Measurements from ENCODE around the gene KCNN2. TPM values are rescaled to one million over a fixed set of nuclear protein-coding genes. Genes with fewer than 3 reads are reported as not detected.
"Not testable (repeated sequence)": the region's sequence is repeated elsewhere in the genome, so short reads cannot be mapped to it uniquely, and the experiment has no call there.

KCNN2 gene
- total RNA-seq, 1 experiment from 2014 or later, result not detected

- Histone ChIP-seq H4K20me1 (ENCODE audit: insufficient read depth) (0 out of 2 replicates have a peak, but pooled peaks cover 3% of the 10 kb centered on the region), H2AFZ (no peak overlapping the region), H3K9me2 (ENCODE audit: insufficient read depth) (no peaks in the 10 kb centered on the region), H3K9me3 (ENCODE audit: insufficient read depth, low read depth) (no peaks in the 10 kb centered on the region), H3K4me1 (replicated peaks; ENCODE audit: insufficient read depth) (no peaks in the 10 kb centered on the region), H3K36me3 (ENCODE audit: low read depth) (no peaks in the 10 kb centered on the region), H3K27ac (no peak overlapping the region), H3K79me2 (ENCODE audit: low read depth) (no peaks in the 10 kb centered on the region), H3F3A (ENCODE audit: insufficient read depth, low read depth) (no peaks in the 10 kb centered on the region), H3K4me3 (no peak overlapping the region), H3K4me2 (no peak overlapping the region), H3K27me3 (ENCODE audit: insufficient read depth, low read depth) (no peaks in the 10 kb centered on the region)
- no TSS peak for BruUV-seq (replicated peaks)
- intact Hi-C loops (cut with micrococcal nuclease; ENCODE audit: unreplicated experiment), result no loop called here
- no peak for TF ChIP-seq EZH2 (IDR thresholded peaks at IDR 0.05; ENCODE audit: low read depth)
- TF ChIP-seq, protein P1, sequence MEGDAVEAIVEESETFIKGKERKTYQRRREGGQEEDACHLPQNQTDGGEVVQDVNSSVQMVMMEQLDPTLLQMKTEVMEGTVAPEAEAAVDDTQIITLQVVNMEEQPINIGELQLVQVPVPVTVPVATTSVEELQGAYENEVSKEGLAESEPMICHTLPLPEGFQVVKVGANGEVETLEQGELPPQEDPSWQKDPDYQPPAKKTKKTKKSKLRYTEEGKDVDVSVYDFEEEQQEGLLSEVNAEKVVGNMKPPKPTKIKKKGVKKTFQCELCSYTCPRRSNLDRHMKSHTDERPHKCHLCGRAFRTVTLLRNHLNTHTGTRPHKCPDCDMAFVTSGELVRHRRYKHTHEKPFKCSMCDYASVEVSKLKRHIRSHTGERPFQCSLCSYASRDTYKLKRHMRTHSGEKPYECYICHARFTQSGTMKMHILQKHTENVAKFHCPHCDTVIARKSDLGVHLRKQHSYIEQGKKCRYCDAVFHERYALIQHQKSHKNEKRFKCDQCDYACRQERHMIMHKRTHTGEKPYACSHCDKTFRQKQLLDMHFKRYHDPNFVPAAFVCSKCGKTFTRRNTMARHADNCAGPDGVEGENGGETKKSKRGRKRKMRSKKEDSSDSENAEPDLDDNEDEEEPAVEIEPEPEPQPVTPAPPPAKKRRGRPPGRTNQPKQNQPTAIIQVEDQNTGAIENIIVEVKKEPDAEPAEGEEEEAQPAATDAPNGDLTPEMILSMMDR (conservative IDR thresholded peaks at IDR 0.05), result no peak
- CTCF ChIA-PET, result interaction anchor here (0.6 kb wide), 1 partner anchor 131 kb away, joined by 4 read pairs; no protein-coding TSS in a partner anchor
- DNase-seq, result no peak
- POLR2A ChIA-PET (ENCODE audit: unreplicated experiment), result no interaction called here
Observed at GRCh38 chr5:114419959-114420358, 58.1 kb downstream of the KCNN2 start.

- ChIA-PET POLR2A (ENCODE audit: unreplicated experiment) (no interaction called here), CTCF (no interaction called here)
- intact Hi-C loops (cut with micrococcal nuclease; ENCODE audit: unreplicated experiment), result no loop called here
- no peak overlapping the region for H3K4me2 ChIP-seq
- no peaks in the 10 kb centered on the region for H3K36me3 ChIP-seq (ENCODE audit: low read depth)
- no peaks in the 10 kb centered on the region for H3K9me3 ChIP-seq (ENCODE audit: insufficient read depth, low read depth)
- no peaks in the 10 kb centered on the region for H3K27me3 ChIP-seq (ENCODE audit: insufficient read depth, low read depth)
- no peaks in the 10 kb centered on the region for H3K79me2 ChIP-seq (ENCODE audit: low read depth)
- no peak overlapping the region for H3K4me3 ChIP-seq
- no TSS peak for BruUV-seq (replicated peaks)
- H3K9me2 ChIP-seq (ENCODE audit: insufficient read depth), result no peaks in the 10 kb centered on the region
- H3K27ac ChIP-seq, result no peak overlapping the region
- no peak for DNase-seq
- no peaks in the 10 kb centered on the region for H3F3A ChIP-seq (ENCODE audit: insufficient read depth, low read depth)
- no peaks in the 10 kb centered on the region for H4K20me1 ChIP-seq (ENCODE audit: insufficient read depth)
- TF ChIP-seq, protein P1 (conservative IDR thresholded peaks at IDR 0.05), result no peak
- TF ChIP-seq EZH2 (IDR thresholded peaks at IDR 0.05; ENCODE audit: low read depth), result no peak
- no peaks in the 10 kb centered on the region for H3K4me1 ChIP-seq (replicated peaks; ENCODE audit: insufficient read depth)
- no peak overlapping the region for H2AFZ ChIP-seq
Observed at GRCh38 chr5:114427204-114427603, 65.3 kb downstream of the KCNN2 start.

DNA sequence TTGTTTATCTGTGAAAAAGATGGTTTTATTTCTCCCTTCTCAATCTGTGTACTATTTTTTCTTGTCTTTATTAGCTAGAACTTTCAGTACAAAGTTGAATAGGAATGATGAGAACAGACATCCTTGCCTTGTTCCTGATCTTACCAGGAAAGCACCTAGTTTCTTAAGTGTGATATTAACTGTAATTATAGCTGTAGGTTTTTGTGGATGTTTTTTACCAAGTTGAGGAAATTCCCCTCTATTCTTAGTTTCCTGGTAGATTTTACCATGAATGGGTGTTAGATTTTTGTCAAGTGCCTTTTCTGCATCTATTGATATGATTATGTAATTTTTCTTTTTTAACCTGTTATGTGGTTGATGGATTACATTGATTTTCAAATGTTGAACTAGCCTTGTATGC, 68.7 kb downstream of the KCNN2 start:
- Histone ChIP-seq H3K27me3 (ENCODE audit: insufficient read depth, low read depth) (no peaks in the 10 kb centered on the region), H4K20me1 (ENCODE audit: insufficient read depth) (no peaks in the 10 kb centered on the region), H3K9me2 (ENCODE audit: insufficient read depth) (no peaks in the 10 kb centered on the region), H3K4me3 (no peak overlapping the region), H3K4me1 (replicated peaks; ENCODE audit: insufficient read depth) (no peaks in the 10 kb centered on the region), H3K4me2 (no peak overlapping the region), H3K79me2 (ENCODE audit: low read depth) (no peaks in the 10 kb centered on the region), H3F3A (ENCODE audit: insufficient read depth, low read depth) (no peaks in the 10 kb centered on the region), H3K9me3 (ENCODE audit: insufficient read depth, low read depth) (no peaks in the 10 kb centered on the region), H3K27ac (no peak overlapping the region), H3K36me3 (ENCODE audit: low read depth) (no peaks in the 10 kb centered on the region), H2AFZ (no peak overlapping the region)
- no TSS peak for BruUV-seq (replicated peaks)
- DNase-seq, result no peak
- intact Hi-C loops (cut with micrococcal nuclease; ENCODE audit: unreplicated experiment), result no loop called here
- ChIA-PET CTCF (no interaction called here), POLR2A (ENCODE audit: unreplicated experiment) (no interaction called here)
- no peak for TF ChIP-seq EZH2 (IDR thresholded peaks at IDR 0.05; ENCODE audit: low read depth)
- TF ChIP-seq, protein P1 (conservative IDR thresholded peaks at IDR 0.05), result no peak

DNA sequence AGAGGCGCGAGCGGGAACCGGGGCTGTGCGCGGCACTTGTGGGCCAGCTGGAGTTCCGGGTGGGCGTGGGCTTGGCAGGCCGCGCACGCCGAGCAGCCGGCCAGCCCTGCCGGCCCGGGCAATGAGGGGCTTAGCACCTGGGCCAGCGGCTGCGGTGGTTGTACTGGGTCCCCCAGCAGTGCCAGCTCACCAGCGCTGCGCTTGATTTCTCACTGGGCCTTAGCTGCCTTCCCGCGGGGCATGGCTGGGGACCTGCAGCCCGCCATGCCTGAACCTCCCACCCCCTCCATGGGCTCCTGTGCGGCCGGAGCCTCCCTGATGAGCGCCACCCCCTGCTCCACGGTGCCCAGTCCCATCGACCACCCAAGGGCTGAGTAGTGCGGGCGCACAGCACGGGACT, 70.8 kb downstream of the KCNN2 start:
- CTCF ChIA-PET; POLR2A ChIA-PET (ENCODE audit: unreplicated experiment); H2AFZ ChIP-seq; H4K20me1 ChIP-seq (ENCODE audit: insufficient read depth); BruUV-seq (replicated peaks); H3K4me2 ChIP-seq; H3K36me3 ChIP-seq (ENCODE audit: low read depth); H3K27ac ChIP-seq; intact Hi-C loops (cut with micrococcal nuclease; ENCODE audit: unreplicated experiment); H3K9me2 ChIP-seq (ENCODE audit: insufficient read depth); H3F3A ChIP-seq (ENCODE audit: insufficient read depth, low read depth); H3K27me3 ChIP-seq (ENCODE audit: insufficient read depth, low read depth); H3K4me3 ChIP-seq; H3K9me3 ChIP-seq (ENCODE audit: insufficient read depth, low read depth); H3K79me2 ChIP-seq (ENCODE audit: low read depth); H3K4me1 ChIP-seq (replicated peaks; ENCODE audit: insufficient read depth); DNase-seq: not testable (repeated sequence)

All from PC-9 (cell line).